Natural killer cell (primary cell): Measurements from ENCODE around the gene GSE1. TPM values are rescaled to one million over a fixed set of nuclear protein-coding genes. Genes with fewer than 3 reads are reported as not detected.

Experiments used
- ATAC-seq, 3 donors: fragments of 150-1000 bp in 2 of 3; fragments of 200-7000 bp in 1 of 3; cut with Tn5 transposase; 1 replicate in 1 of 3; 2 replicates in 2 of 3; pipeline ENCODE4 v1.10.0; 2021; ENCODE audit warnings: mild to moderate bottlenecking in 2 of 3, moderate library complexity in 2 of 3
- DNase-seq, 2 donors: peaks; one replicate each; pipeline versions ENCODE4 v3.0.0 to v3.0.0-alpha.2; 2013 to 2021; ENCODE audit warnings: mixed read lengths in 1 of 2
- H3K27ac ChIP-seq: one replicate; pipeline ENCODE4 v1.5.1; 2013; ENCODE audit warnings: mild to moderate bottlenecking, low read length
- H3K27me3 ChIP-seq: one replicate; pipeline ENCODE4 v1.6.1; 2013; ENCODE audit warnings: low read length; ENCODE audit not compliant: control insufficient read depth, insufficient read depth
- H3K36me3 ChIP-seq: one replicate; pipeline ENCODE4 v1.6.1; 2013; ENCODE audit warnings: low read length; ENCODE audit not compliant: control insufficient read depth, insufficient read depth
- H3K4me1 ChIP-seq: one replicate; pipeline ENCODE4 v1.6.1; 2013; ENCODE audit warnings: low read length; ENCODE audit not compliant: control insufficient read depth, insufficient read depth
- H3K4me3 ChIP-seq: one replicate; pipeline ENCODE4 v1.5.1; 2013; ENCODE audit warnings: low read length
- H3K9me3 ChIP-seq: one replicate; pipeline ENCODE4 v1.6.1; 2013; ENCODE audit warnings: low read length; ENCODE audit not compliant: control insufficient read depth, insufficient read depth
- H3K27ac Mint-ChIP-seq, 2 donors: one replicate each; pipeline ENCODE4 v1.8.0; 2022; ENCODE audit warnings: mild to moderate bottlenecking in 2 of 2, mixed read lengths in 2 of 2, moderate library complexity in 1 of 2
- H3K27me3 Mint-ChIP-seq, 2 donors: one replicate each; pipeline ENCODE4 v1.8.0; 2022; ENCODE audit warnings: low read depth in 2 of 2, mixed read lengths in 2 of 2
- H3K36me3 Mint-ChIP-seq: one replicate; pipeline ENCODE4 v1.8.0; 2022; ENCODE audit warnings: mixed read lengths
- H3K4me1 Mint-ChIP-seq, 2 donors: one replicate each; pipeline ENCODE4 v1.8.0; 2022; ENCODE audit warnings: mixed read lengths in 2 of 2
- H3K4me3 Mint-ChIP-seq: one replicate; pipeline ENCODE4 v1.8.0; 2022; ENCODE audit warnings: mild to moderate bottlenecking, moderate library complexity, mixed read lengths
- H3K9me3 Mint-ChIP-seq, 2 donors: one replicate each; pipeline ENCODE4 v1.8.0; 2022; ENCODE audit warnings: mixed read lengths in 2 of 2
- CTCF ChIP-seq: fragments of 200-600 bp; IDR thresholded peaks from one replicate; pipeline ENCODE4 v1.8.0; 2022; ENCODE audit warnings: antibody characterized with exemption
- WGBS: methylation state at CpG from one replicate; pipeline ENCODE4 v1.1.7; 2013; ENCODE audit warnings: missing lambda C conversion rate; ENCODE audit not compliant: insufficient coverage; 5-methylcytosine and 5-hydroxymethylcytosine counted together
- intact Hi-C: fragments of 100-400 bp; cut with micrococcal nuclease; formaldehyde crosslinking; loops from one replicate; pipeline ENCODE4 v1.14.2; 2022
- total RNA-seq, 4 donors: library from RNA; stranded (reverse); fragments of 120-200 nt in 1 of 4; gene quantifications; one replicate each; pipeline versions ENCODE4 v1.2.3 to v1.2.4, GENCODE V29; 2013 to 2022

The GSE1 gene
- total RNA-seq, 3 donors from 2014 or later (not counting 1 experiment from before 2014, with no cell fraction given): 232 to 277 (median 233) TPM

- intact Hi-C loops: loop anchor here (5.0 to 10.0 kb wide), 3 partner anchors 61 to 418 kb away; no protein-coding TSS in a partner anchor
- Mint-ChIP-seq H3K4me1 (no peaks in the 10 kb centered on the region), H3K9me3 (no peaks in the 10 kb centered on the region), H3K27ac (no peak overlapping the region), H3K27me3 (peaks cover 6% of the 10 kb centered on the region in 2 donors), H3K4me3 (no peak overlapping the region), H3K36me3 (no peaks in the 10 kb centered on the region)
- Histone ChIP-seq H3K9me3 (peaks cover 4% of the 10 kb centered on the region), H3K27me3 (no peaks in the 10 kb centered on the region), H3K4me1 (peaks cover 9% of the 10 kb centered on the region), H3K36me3 (no peaks in the 10 kb centered on the region), H3K27ac (no peak overlapping the region), H3K4me3 (no peak overlapping the region)
- ATAC-seq: no peak
- no peak for TF ChIP-seq CTCF
- no peak for DNase-seq
- WGBS: 34% methylated on average over 22 of the region's 22 CpGs
Observed at GRCh38 chr16:85715169-85716021, 102.3 kb downstream of the GSE1 start.

- no peak overlapping the region for H3K4me3 Mint-ChIP-seq
- TF ChIP-seq CTCF: no peak
- H3K27me3 ChIP-seq: no peaks in the 10 kb centered on the region
- H3K27ac Mint-ChIP-seq: no peak overlapping the region
- H3K9me3 Mint-ChIP-seq: no peaks in the 10 kb centered on the region
- H3K27ac ChIP-seq: no peak overlapping the region
- H3K4me1 ChIP-seq: peaks cover 9% of the 10 kb centered on the region
- no peaks in the 10 kb centered on the region for H3K36me3 ChIP-seq
- no peak for DNase-seq
- H3K4me1 Mint-ChIP-seq: no peaks in the 10 kb centered on the region
- no peak for ATAC-seq
- WGBS: 50% methylated on average over 8 of the region's 9 CpGs
- no peak overlapping the region for H3K4me3 ChIP-seq
- intact Hi-C loops: loop anchor here (5.0 to 10.0 kb wide), 3 partner anchors 61 to 419 kb away; no protein-coding TSS in a partner anchor
- no peaks in the 10 kb centered on the region for H3K36me3 Mint-ChIP-seq
- H3K9me3 ChIP-seq: peaks cover 4% of the 10 kb centered on the region
- peaks cover 6% of the 10 kb centered on the region in 2 donors for H3K27me3 Mint-ChIP-seq
Observed at GRCh38 chr16:85716022-85716679, 103.0 kb downstream of the GSE1 start.

- Mint-ChIP-seq H3K27me3 (peaks cover 6% of the 10 kb centered on the region in 2 donors), H3K9me3 (no peaks in the 10 kb centered on the region), H3K36me3 (no peaks in the 10 kb centered on the region), H3K27ac (no peak overlapping the region), H3K4me3 (no peak overlapping the region), H3K4me1 (no peaks in the 10 kb centered on the region)
- no peak overlapping the region for H3K27ac ChIP-seq
- no peak for TF ChIP-seq CTCF
- H3K9me3 ChIP-seq: peaks cover 4% of the 10 kb centered on the region
- H3K4me1 ChIP-seq: peaks cover 9% of the 10 kb centered on the region
- H3K27me3 ChIP-seq: no peaks in the 10 kb centered on the region
- 74% methylated on average over 2 of the region's 3 CpGs for WGBS
- DNase-seq: no peak
- intact Hi-C loops: loop anchor here (5.0 to 10.0 kb wide), 3 partner anchors 62 to 419 kb away; no protein-coding TSS in a partner anchor
- no peak for ATAC-seq
- H3K36me3 ChIP-seq: no peaks in the 10 kb centered on the region
- no peak overlapping the region for H3K4me3 ChIP-seq
Observed at GRCh38 chr16:85716680-85717038, 103.5 kb downstream of the GSE1 start.
